HEK293T (cell line): ENCODE results near the gene MYBPC3.

Source experiments
- ARNT ChIP-seq: fragments of 450-650 bp; IDR thresholded peaks from 2 replicates; pipeline ENCODE4 v1.6.1; 2017; ENCODE audit warnings: mild to moderate bottlenecking
- BHLHE40 ChIP-seq: fragments of 450-650 bp; IDR thresholded peaks from 2 replicates; pipeline ENCODE4 v1.6.1; 2016; ENCODE audit warnings: mild to moderate bottlenecking, moderate library complexity, borderline replicate concordance
- FOXK2 ChIP-seq: fragments of 450-650 bp; IDR thresholded peaks from 2 replicates; pipeline ENCODE4 v1.6.1; 2016; ENCODE audit warnings: mild to moderate bottlenecking
- LEF1 ChIP-seq: fragments of 450-650 bp; IDR thresholded peaks from 2 replicates; pipeline ENCODE4 v1.6.1; 2017; ENCODE audit warnings: mild to moderate bottlenecking, borderline replicate concordance
- SP1 ChIP-seq: fragments of 450-650 bp; IDR thresholded peaks from 2 replicates; pipeline ENCODE4 v1.6.1; 2017
- TARDBP ChIP-seq: fragments of 450-650 bp; IDR thresholded peaks from 2 replicates; pipeline ENCODE4 v1.6.1; 2016
- TF ChIP-seq, protein P1 (sequence below): fragments of 450-650 bp; IDR thresholded peaks from 2 replicates; pipeline ENCODE4 v1.6.1; 2016

DNA sequence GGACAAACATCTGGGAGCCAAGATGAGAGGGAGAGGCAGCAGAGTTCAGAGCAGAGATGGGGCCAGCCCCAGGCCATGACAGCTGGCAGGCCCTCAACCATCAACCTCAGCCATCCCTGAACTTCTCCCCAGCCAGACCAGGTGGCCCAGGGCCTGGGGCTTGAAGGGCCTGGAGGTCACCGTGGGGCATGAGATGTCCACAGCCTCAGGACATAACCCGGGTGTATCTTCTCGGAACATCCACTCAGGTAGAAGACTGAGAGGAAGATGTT lies 43.5 kb upstream of the MYBPC3 start:
- TF ChIP-seq TARDBP, result no peak
- TF ChIP-seq LEF1, result no peak
- no peak for TF ChIP-seq BHLHE40
- TF ChIP-seq SP1, result no peak
- TF ChIP-seq FOXK2, result no peak
- no peak for TF ChIP-seq ARNT
- TF ChIP-seq, protein P1, sequence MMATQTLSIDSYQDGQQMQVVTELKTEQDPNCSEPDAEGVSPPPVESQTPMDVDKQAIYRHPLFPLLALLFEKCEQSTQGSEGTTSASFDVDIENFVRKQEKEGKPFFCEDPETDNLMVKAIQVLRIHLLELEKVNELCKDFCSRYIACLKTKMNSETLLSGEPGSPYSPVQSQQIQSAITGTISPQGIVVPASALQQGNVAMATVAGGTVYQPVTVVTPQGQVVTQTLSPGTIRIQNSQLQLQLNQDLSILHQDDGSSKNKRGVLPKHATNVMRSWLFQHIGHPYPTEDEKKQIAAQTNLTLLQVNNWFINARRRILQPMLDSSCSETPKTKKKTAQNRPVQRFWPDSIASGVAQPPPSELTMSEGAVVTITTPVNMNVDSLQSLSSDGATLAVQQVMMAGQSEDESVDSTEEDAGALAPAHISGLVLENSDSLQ, result no peak
